Hippocampal formation (tissue), 2 donors: Measurements from ENCODE around the gene TOMM7.
"Not testable (repeated sequence)": the region's sequence is repeated elsewhere in the genome, so short reads cannot be mapped to it uniquely, and the experiment has no call there.

Experiments used
- DNase-seq, 2 donors: peaks; one replicate each; lab custom pipeline; 2025; lab: John Stamatoyannopoulos, UW

The TOMM7 gene

DNA sequence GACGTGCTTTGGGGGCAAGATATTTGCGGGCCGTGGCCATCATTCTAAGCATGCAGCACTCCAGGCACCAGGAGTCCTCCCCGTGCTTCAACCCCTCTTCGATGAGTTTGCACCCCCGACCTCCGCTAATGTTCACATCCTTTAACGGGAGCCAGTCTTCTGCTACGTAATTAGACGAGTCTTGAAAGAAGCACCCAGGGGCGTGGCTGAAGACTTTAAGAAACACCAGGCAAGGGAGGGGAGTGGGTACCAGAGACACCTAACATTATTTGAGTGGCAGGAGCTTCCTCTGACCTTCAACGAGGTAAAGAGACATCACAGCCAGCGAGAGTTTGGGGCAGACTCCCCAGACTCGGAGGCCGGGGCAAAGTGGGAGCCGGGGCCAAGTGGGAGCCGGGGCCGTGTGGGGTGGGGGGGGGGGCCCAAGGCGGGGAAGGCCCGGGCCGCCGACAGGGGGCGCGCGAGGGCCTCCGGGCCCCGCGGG lies 31.1 kb upstream of the TOMM7 start:
- no peak for DNase-seq

DNA sequence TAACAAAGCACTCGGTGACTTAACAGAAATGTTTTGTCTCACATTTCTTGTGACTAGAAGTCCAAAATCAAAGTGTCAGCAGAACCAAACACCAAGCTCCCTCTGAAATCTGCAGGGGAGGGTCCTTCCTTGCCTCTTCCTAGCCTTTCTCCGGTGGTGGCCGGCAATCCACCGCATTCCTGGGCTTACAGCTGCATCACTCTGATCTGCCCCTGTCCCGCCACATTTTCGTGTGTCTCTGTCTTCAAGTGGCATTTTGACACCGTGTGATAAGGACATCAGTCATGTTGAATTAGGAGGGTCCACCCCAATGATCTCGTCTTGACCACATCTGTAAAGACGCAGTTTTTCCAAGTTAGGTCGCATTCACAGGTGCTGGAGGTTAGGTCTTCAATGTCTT lies 30.5 kb upstream of the TOMM7 start:
- DNase-seq = no peak

DNA sequence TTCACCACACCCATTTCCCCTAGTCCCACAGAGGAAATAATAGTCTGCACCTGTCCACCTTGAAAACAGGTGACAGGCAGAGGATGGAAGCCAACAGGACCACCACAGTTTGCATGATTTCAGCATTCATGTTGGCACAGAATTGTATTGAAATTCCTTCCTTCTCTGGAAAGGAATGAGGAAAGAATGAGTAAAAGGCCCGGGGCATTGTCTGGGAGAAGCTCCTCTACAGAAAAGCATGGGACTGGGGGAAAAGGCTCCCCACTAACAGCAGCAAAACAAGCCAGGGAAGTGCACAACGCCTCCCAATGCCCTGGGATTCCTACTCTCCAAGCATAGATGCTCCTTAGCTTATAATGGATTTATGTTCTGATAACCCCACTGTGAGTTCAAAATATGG lies 28.5 kb upstream of the TOMM7 start:
- no peak for DNase-seq

DNA sequence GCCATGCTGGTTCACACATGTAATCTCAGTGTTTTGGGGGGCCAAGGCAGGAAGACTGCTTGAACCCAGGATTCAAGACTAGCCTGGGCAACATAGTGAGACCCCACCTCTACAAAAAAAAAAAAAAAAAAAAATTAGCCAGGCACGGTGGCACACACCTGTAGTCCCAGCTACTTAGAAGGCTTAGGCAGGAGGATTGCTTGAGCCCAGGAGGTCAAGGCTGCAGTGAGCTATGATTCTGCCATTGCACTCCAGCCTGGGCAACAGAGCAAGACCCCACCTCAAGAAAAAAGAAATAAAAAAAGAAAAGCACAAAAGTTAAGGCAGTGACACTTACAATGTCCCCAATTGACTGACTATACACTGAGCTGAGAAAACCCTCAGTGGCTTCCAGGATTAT lies 27.7 kb upstream of the TOMM7 start:
- not testable (repeated sequence) for DNase-seq

GRCh38 chr7:22849662-22850061 lies 27.0 kb upstream of the TOMM7 start:
- no peak for DNase-seq

- no peak for DNase-seq
Observed at GRCh38 chr7:22849172-22849571, 26.5 kb upstream of the TOMM7 start.

DNA sequence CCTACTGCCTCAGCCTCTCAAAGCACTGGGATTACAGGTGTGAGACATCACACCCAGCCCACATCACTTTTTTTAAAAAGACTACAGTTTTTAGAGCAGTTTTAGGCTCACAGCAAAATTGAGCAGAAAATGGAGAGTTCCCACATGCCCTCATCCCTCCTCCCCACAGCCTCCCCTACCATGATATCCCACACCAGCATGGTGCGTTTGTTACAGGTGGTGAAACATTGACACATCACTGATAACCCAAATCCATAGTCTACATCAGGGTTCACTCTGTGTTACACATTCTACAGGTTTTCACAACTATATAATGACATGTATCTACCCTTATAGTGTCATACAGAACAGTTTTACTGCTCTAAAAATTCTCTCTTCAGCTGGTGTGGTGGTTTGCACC lies 24.3 kb upstream of the TOMM7 start:
- no peak for DNase-seq

GRCh38 chr7:22845221-22845834 lies 22.7 kb upstream of the TOMM7 start:
- no peak for DNase-seq

GRCh38 chr7:22843681-22844309 lies 21.1 kb upstream of the TOMM7 start:
- DNase-seq = no peak

GRCh38 chr7:22842973-22843372 lies 20.3 kb upstream of the TOMM7 start:
- no peak for DNase-seq

DNA sequence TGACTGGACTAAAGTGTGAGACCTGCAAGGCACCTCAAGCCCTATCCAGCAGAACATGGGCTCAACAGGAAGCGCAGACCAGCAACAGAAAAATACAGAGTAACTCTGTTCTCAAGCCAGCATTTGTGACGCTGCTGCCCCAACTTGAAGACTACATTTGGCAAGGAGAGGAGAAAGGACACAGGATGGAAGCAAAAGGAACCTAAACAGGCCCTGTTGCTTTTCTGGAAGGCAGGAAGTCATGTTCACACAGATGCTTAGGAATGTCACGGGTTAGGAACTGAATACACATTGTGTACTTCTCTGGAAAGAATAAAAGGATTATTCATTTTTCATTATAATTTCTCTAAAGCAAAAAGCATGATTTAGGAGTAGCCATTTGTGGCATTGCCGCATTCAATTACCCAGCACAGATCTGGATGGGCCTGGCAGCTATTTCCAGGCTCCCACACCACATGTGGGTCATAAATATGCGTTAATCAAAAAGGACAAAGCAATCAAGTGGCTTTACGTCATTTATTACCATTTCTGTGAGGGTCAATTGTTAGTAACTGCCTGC lies 19.8 kb upstream of the TOMM7 start:
- DNase-seq = peak in 1 of 2 donors; percentile 31

GRCh38 chr7:22841954-22842353 lies 19.3 kb upstream of the TOMM7 start:
- no peak for DNase-seq

DNA sequence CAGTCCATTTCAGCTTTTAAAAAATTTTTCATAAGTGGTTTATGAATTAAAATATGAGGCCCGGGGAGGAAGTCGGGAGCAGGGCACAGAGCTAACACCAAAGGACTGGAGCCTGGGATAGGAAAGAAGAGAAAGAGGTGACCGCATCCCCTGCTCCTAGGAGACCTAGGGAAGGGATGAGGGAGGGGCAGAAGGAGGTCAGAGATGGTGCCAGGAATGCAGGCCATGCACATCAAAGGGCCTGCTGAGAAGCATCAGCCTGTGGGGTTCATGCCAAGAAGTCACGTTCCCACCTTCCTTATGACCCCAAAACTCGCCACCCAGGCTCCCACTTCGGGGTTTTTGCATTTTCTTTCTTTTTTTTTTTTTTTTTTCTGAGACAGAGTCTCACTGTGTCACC lies 14.7 kb upstream of the TOMM7 start:
- DNase-seq = no peak

DNA sequence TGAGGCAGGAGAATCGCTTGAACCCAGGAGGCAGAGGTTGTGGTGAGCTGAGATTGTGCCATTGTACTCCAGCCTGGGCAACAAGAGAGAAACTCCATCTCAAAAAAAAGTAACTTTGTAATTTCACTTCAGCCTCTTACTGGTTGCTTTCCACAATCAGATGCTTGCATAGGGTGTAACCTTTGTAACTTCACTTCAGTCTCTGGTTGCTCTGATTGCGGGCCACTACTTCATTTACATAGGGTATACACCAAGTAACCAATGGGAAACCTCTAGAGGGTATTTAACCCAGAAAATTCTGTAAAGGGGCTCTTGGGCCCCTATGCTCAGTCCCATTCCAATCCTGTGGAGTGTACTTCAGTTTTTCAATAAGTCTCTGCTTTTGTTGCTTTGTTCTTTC lies 13.9 kb upstream of the TOMM7 start:
- not testable (repeated sequence) for DNase-seq

GRCh38 chr7:22833957-22834356 lies 11.3 kb upstream of the TOMM7 start:
- DNase-seq = no peak

DNA sequence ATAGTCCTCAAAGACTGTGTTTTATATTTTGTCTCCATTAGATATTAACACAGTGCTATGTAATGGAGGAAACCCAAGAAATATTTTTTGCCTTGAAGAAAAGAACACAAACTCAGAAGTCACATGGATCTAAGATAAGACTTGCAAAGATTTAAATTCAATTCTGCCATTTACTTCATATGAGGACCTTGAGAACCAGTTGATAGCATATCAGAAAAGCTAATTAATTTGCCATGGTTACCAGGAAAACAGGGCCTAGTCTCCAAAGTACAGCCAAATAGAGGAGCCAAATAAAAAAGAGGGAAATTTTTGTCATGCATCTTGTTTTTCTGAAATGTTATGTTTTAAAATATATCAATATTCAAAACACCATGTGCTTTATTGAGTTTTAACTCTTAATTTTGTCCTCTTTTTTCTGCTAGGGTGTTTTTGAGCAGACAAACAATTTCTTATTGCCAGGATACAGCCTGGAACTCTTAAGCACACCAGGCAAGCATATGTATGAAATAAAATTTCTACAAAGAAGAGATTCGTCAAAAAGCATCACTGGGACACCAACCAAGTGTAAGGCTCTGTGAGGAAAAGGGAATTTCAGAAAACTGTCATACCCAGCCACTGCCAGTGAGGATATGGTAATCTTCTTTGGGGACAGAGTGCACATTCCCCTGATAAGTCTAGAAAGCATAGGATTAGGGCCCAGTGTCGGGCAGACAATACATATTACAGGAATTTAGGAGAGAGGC lies 10.6 kb upstream of the TOMM7 start:
- DNase-seq = no peak

GRCh38 chr7:22832401-22832800 lies 9.8 kb upstream of the TOMM7 start:
- no peak for DNase-seq

GRCh38 chr7:22831602-22832305 lies 9.1 kb upstream of the TOMM7 start:
- no peak for DNase-seq

DNA sequence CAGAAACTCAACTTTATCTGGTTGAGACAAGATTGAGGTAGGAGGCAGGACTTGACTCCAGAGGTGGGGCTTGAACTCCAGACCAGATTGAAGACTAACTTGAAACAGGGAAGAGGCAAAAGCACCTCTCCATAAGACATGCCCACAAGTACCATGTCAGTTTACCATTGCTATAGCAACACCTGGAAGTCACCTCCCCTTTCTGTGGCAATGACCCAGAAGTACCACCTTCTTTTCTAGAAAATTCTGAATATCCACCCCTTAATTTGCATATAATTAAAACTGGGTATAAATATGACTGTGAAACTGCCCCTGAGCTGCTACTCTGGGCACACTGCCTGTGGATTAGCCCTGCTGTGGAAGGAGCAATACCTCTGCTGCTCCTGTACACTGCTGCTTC lies 4.9 kb upstream of the TOMM7 start:
- no peak for DNase-seq

DNA sequence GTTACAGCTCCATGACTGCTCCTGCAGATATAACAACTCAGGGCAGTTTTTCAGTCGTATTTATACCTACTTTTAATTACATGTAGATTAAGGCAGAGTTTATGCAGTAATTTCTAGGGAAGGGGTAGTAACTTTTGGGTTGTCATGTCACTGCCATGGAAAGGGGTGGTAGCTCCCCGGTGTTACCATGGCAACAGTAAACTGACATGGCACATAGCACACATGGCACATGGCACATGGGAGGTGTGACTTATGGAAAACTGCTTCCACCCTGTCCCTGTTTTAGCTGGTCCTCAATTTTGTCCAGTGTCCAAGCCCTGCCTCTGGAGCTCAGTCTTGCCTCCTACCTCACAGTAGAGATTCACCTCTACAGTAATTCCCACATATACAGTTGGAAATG lies 3.9 kb upstream of the TOMM7 start:
- no peak for DNase-seq

GRCh38 chr7:22824760-22825159 lies 2.1 kb upstream of the TOMM7 start:
- no peak for DNase-seq

- no peak for DNase-seq
Observed at GRCh38 chr7:22823142-22823497, 471 bp upstream of the TOMM7 start.
